NCI-H2081 (cell line): ENCODE results near the gene GJD2.

ENCODE experiments used
- DNase-seq, 2 experiments: peaks; one replicate each; lab custom pipeline; 2025; lab: John Stamatoyannopoulos, UW

Gene GJD2

GRCh38 chr15:34754674-34755418 lies at the start of gene GJD2:
Gene GJD2 (minus strand): TSS chr15:34754998. CDS start chr15:34754488, 510 bp downstream.
- peak; percentile 54 to 65 for DNase-seq

GRCh38 chr15:34804113-34804512 lies 49.3 kb upstream of the GJD2 start:
- peak in 1 of 2 experiments; percentile 48 for DNase-seq

GRCh38 chr15:34802803-34803750 lies 48.3 kb upstream of the GJD2 start:
- DNase-seq = no peak

GRCh38 chr15:34802371-34802770 lies 47.6 kb upstream of the GJD2 start:
- no peak for DNase-seq

- peak; percentile 25 to 70 for DNase-seq
Observed at GRCh38 chr15:34799149-34800101, 44.6 kb upstream of the GJD2 start.

- DNase-seq = no peak
Observed at GRCh38 chr15:34796847-34797435, 42.1 kb upstream of the GJD2 start.

- DNase-seq = no peak
Observed at GRCh38 chr15:34795267-34796081, 40.7 kb upstream of the GJD2 start, which contains the start of gene ACTC1. Gene ACTC1 (minus strand): TSS chr15:34795549. CDS start chr15:34794808, 741 bp downstream.

- no peak for DNase-seq
Observed at GRCh38 chr15:34794590-34795206, 39.9 kb upstream of the GJD2 start.

GRCh38 chr15:34793901-34794300 lies 39.1 kb upstream of the GJD2 start:
- no peak for DNase-seq

GRCh38 chr15:34793071-34793470 lies 38.3 kb upstream of the GJD2 start:
- DNase-seq = no peak

- DNase-seq = no peak
Observed at GRCh38 chr15:34791701-34792100, 36.9 kb upstream of the GJD2 start.

GRCh38 chr15:34790121-34790520 lies 35.3 kb upstream of the GJD2 start:
- no peak for DNase-seq

- DNase-seq = no peak
Observed at GRCh38 chr15:34789326-34789725, 34.5 kb upstream of the GJD2 start.

- DNase-seq = no peak
Observed at GRCh38 chr15:34786206-34786605, 31.4 kb upstream of the GJD2 start.

GRCh38 chr15:34783991-34784390 lies 29.2 kb upstream of the GJD2 start:
- no peak for DNase-seq

GRCh38 chr15:34783431-34783830 lies 28.6 kb upstream of the GJD2 start:
- no peak for DNase-seq

- DNase-seq = no peak
Observed at GRCh38 chr15:34782901-34783300, 28.1 kb upstream of the GJD2 start.

GRCh38 chr15:34780725-34781124 lies 25.9 kb upstream of the GJD2 start:
- no peak for DNase-seq

GRCh38 chr15:34776606-34777105 lies 21.9 kb upstream of the GJD2 start:
- DNase-seq = no peak

GRCh38 chr15:34773917-34774316 lies 19.1 kb upstream of the GJD2 start:
- DNase-seq = no peak
